ENCODE measurements around the gene KRT2. TPM values are rescaled to one million over a fixed set of nuclear protein-coding genes. Genes with fewer than 3 reads are reported as not detected.

Gene KRT2
- total RNA-seq, 1 experiment from 2014 or later = not detected

- DNase-seq (ENCODE audit: extremely low read depth, low read depth) = no peak
Observed at GRCh38 chr12:52645120-52645761, 6.8 kb downstream of the KRT2 start.

GRCh38 chr12:52644078-52644415 lies 8.0 kb downstream of the KRT2 start:
- no peak for DNase-seq (ENCODE audit: extremely low read depth, low read depth)

GRCh38 chr12:52643233-52644077 lies 8.6 kb downstream of the KRT2 start:
- DNase-seq (ENCODE audit: extremely low read depth, low read depth) = no peak

- DNase-seq (ENCODE audit: extremely low read depth, low read depth) = no peak
Observed at GRCh38 chr12:52641468-52641867, 10.5 kb downstream of the KRT2 start.

GRCh38 chr12:52637299-52637698 lies 14.7 kb downstream of the KRT2 start:
- no peak for DNase-seq (ENCODE audit: extremely low read depth, low read depth)

GRCh38 chr12:52636592-52637258 lies 15.3 kb downstream of the KRT2 start:
- DNase-seq (ENCODE audit: extremely low read depth, low read depth) = no peak

GRCh38 chr12:52636189-52636588 lies 15.8 kb downstream of the KRT2 start:
- no peak for DNase-seq (ENCODE audit: extremely low read depth, low read depth)

- no peak for DNase-seq (ENCODE audit: extremely low read depth, low read depth)
Observed at GRCh38 chr12:52634266-52635056, 17.6 kb downstream of the KRT2 start.

- no peak for DNase-seq (ENCODE audit: extremely low read depth, low read depth)
Observed at GRCh38 chr12:52633383-52633782, 18.6 kb downstream of the KRT2 start.

GRCh38 chr12:52632656-52633055 lies 19.4 kb downstream of the KRT2 start:
- DNase-seq (ENCODE audit: extremely low read depth, low read depth) = no peak

- no peak for DNase-seq (ENCODE audit: extremely low read depth, low read depth)
Observed at GRCh38 chr12:52631676-52632459, 20.1 kb downstream of the KRT2 start.

GRCh38 chr12:52631264-52631663 lies 20.7 kb downstream of the KRT2 start:
- DNase-seq (ENCODE audit: extremely low read depth, low read depth) = no peak

- no peak for DNase-seq (ENCODE audit: extremely low read depth, low read depth)
Observed at GRCh38 chr12:52630599-52631200, 21.3 kb downstream of the KRT2 start.

- DNase-seq (ENCODE audit: extremely low read depth, low read depth) = no peak
Observed at GRCh38 chr12:52630008-52630500, 22.0 kb downstream of the KRT2 start.

GRCh38 chr12:52629281-52630007 lies 22.6 kb downstream of the KRT2 start:
- DNase-seq (ENCODE audit: extremely low read depth, low read depth) = no peak

- DNase-seq (ENCODE audit: extremely low read depth, low read depth) = no peak
Observed at GRCh38 chr12:52628841-52629240, 23.2 kb downstream of the KRT2 start.

- no peak for DNase-seq (ENCODE audit: extremely low read depth, low read depth)
Observed at GRCh38 chr12:52628111-52628507, 23.9 kb downstream of the KRT2 start.

GRCh38 chr12:52627395-52628110 lies 24.5 kb downstream of the KRT2 start:
- no peak for DNase-seq (ENCODE audit: extremely low read depth, low read depth)

Measured in NCI-H460 (cell line).